IMR-90 (cell line): ENCODE measurements around the gene ZNF492. TPM values are rescaled to one million over a fixed set of nuclear protein-coding genes. Genes with fewer than 3 reads are reported as not detected.

ENCODE experiments used
- ATAC-seq: fragments of 200-7000 bp; cut with Tn5 transposase; 2 replicates; pipeline ENCODE4 v1.9.1; 2020; ENCODE audit warnings: low read depth, mild to moderate bottlenecking, moderate library complexity
- BruUV-seq: library from RNA; stranded (reverse); fragments of 400-500 nt; replicated peaks from 2 replicates; lab custom pipeline; 2021; lab: Mats Ljungman, UMichigan
- CTCF ChIA-PET: fragments of 300-600 bp; formaldehyde crosslinking; extraction: SDS; loops from one replicate; lab custom pipeline; 2021; ENCODE audit warnings: antibody characterized with exemption; lab: Yijun Ruan, JAX
- POLR2A ChIA-PET: fragments of 300-600 bp; sonication (Branson Sonifier 250); formaldehyde crosslinking; loops from one replicate; lab custom pipeline; 2022; ENCODE audit warnings: antibody characterized with exemption; ENCODE audit not compliant: unreplicated experiment; lab: Charles Lee
- DNase-seq: peaks from one replicate; pipeline ENCODE4 v3.0.0; 2013
- H2AFZ ChIP-seq: replicated peaks from 2 replicates; pipeline ENCODE3; 2013; ENCODE audit warnings: low read length, mild to moderate bottlenecking; ENCODE audit not compliant: poor library complexity
- H2AK5ac ChIP-seq: 2 replicates; pipeline ENCODE4 v1.6.1; 2013; ENCODE audit warnings: low read depth, low read length, inconsistent platforms
- H2AK9ac ChIP-seq: replicated peaks from 2 replicates; pipeline ENCODE3; 2013; ENCODE audit warnings: mild to moderate bottlenecking, low read depth, low read length, moderate library complexity; ENCODE audit not compliant: poor library complexity
- H2BK120ac ChIP-seq: 2 replicates; pipeline ENCODE4 v1.6.1; 2013; ENCODE audit warnings: low read depth, low read length, inconsistent platforms
- H2BK15ac ChIP-seq: 3 replicates; pipeline ENCODE4 v1.6.1; 2013; ENCODE audit warnings: low read depth, low read length, inconsistent platforms
- H2BK20ac ChIP-seq: 2 replicates; pipeline ENCODE4 v1.6.1; 2013; ENCODE audit warnings: low read depth, mild to moderate bottlenecking, inconsistent platforms, low read length, moderate library complexity
- H2BK5ac ChIP-seq: 2 replicates; pipeline ENCODE4 v1.6.1; 2013; ENCODE audit warnings: mild to moderate bottlenecking, low read depth, low read length, inconsistent platforms; ENCODE audit not compliant: poor library complexity, severe bottlenecking
- H3K14ac ChIP-seq: replicated peaks from 2 replicates; pipeline ENCODE4 v1.6.1; 2013; ENCODE audit warnings: low read depth, low read length, inconsistent platforms
- H3K18ac ChIP-seq: 2 replicates; pipeline ENCODE4 v1.6.1; 2013; ENCODE audit warnings: low read depth, low read length, control low read depth
- H3K23ac ChIP-seq: 2 replicates; pipeline ENCODE4 v1.6.1; 2013; ENCODE audit warnings: low read depth, low read length, inconsistent platforms
- H3K27ac ChIP-seq: 2 replicates; pipeline ENCODE4 v1.5.1; 2013; ENCODE audit warnings: mild to moderate bottlenecking, control low read depth, low read length; ENCODE audit not compliant: insufficient read depth
- H3K27me3 ChIP-seq: 2 replicates; pipeline ENCODE4 v1.6.1; 2013; ENCODE audit warnings: low read length; ENCODE audit not compliant: control insufficient read depth, insufficient read depth
- H3K36me3 ChIP-seq: 2 replicates; pipeline ENCODE4 v1.6.1; 2013; ENCODE audit warnings: low read length, mixed read lengths; ENCODE audit not compliant: control insufficient read depth, insufficient read depth
- H3K4ac ChIP-seq: 2 replicates; pipeline ENCODE4 v1.6.1; 2013; ENCODE audit warnings: low read depth, low read length, inconsistent platforms
- H3K4me1 ChIP-seq: 2 replicates; pipeline ENCODE4 v1.6.1; 2013; ENCODE audit warnings: low read length, mixed read lengths; ENCODE audit not compliant: control insufficient read depth, insufficient read depth
- H3K4me2 ChIP-seq: 2 replicates; pipeline ENCODE4 v1.6.1; 2013; ENCODE audit warnings: low read depth, mild to moderate bottlenecking, control low read depth, low read length, moderate library complexity
- H3K4me3 ChIP-seq: 2 replicates; pipeline ENCODE4 v1.5.1; 2013; ENCODE audit warnings: low read depth, mild to moderate bottlenecking, control low read depth, low read length, moderate library complexity; ENCODE audit not compliant: insufficient read depth
- H3K56ac ChIP-seq: 2 replicates; pipeline ENCODE4 v1.6.1; 2013; ENCODE audit warnings: low read length, inconsistent platforms; ENCODE audit not compliant: insufficient read depth; ENCODE audit errors: extremely low read depth
- H3K79me1 ChIP-seq, 2 experiments: 2 replicates each; pipeline ENCODE4 v1.6.1; 2013; ENCODE audit warnings: low read length in 2 of 2, inconsistent platforms in 1 of 2, low read depth in 1 of 2
- H3K9ac ChIP-seq: 2 replicates; pipeline ENCODE4 v1.6.1; 2013; ENCODE audit warnings: low read depth, low read length, control low read depth
- H3K9me1 ChIP-seq: 2 replicates; pipeline ENCODE4 v1.6.1; 2013; ENCODE audit warnings: low read length, inconsistent platforms; ENCODE audit not compliant: insufficient read depth
- H3K9me3 ChIP-seq: 2 replicates; pipeline ENCODE4 v1.6.1; 2013; ENCODE audit warnings: low read length; ENCODE audit not compliant: control insufficient read depth, insufficient read depth
- H4K20me1 ChIP-seq: 2 replicates; pipeline ENCODE4 v1.6.1; 2013; ENCODE audit warnings: low read length, inconsistent platforms; ENCODE audit not compliant: insufficient read depth
- H4K5ac ChIP-seq: 2 replicates; pipeline ENCODE4 v1.6.1; 2013; ENCODE audit warnings: mild to moderate bottlenecking, low read depth, low read length, control low read depth
- H4K8ac ChIP-seq, 2 experiments: 2 replicates each; pipeline ENCODE4 v1.6.1; 2013; ENCODE audit warnings: low read depth in 2 of 2, low read length in 2 of 2, control low read depth in 1 of 2, inconsistent platforms in 1 of 2
- H4K91ac ChIP-seq: 2 replicates; pipeline ENCODE4 v1.6.1; 2013; ENCODE audit warnings: low read depth, low read length, inconsistent platforms; ENCODE audit not compliant: insufficient read depth
- BHLHE40 ChIP-seq: fragments of 150-350 bp; IDR thresholded peaks from 2 replicates; pipeline ENCODE4 v1.6.1; 2016; ENCODE audit warnings: mild to moderate bottlenecking, low read depth, low read length
- CEBPB ChIP-seq: IDR thresholded peaks from 2 replicates; pipeline ENCODE4 v1.6.1; 2012; ENCODE audit warnings: low read depth, low read length, improper control_type of control experiment
- CHD1 ChIP-seq: IDR thresholded peaks from 2 replicates; pipeline ENCODE4 v1.6.1; 2012; ENCODE audit warnings: low read depth, low read length, improper control_type of control experiment
- FOS ChIP-seq: fragments of 150-350 bp; IDR thresholded peaks from 2 replicates; pipeline ENCODE4 v1.6.1; 2016; ENCODE audit warnings: low read depth, low read length
- MAFK ChIP-seq: IDR thresholded peaks from 2 replicates; pipeline ENCODE4 v1.6.1; 2012; ENCODE audit warnings: low read depth, low read length, improper control_type of control experiment
- MXI1 ChIP-seq: IDR thresholded peaks from 2 replicates; pipeline ENCODE4 v1.6.1; 2012; ENCODE audit warnings: low read depth, mild to moderate bottlenecking, low read length, moderate library complexity, borderline replicate concordance
- NFE2L2 ChIP-seq: fragments of 150-350 bp; IDR thresholded peaks from 2 replicates; pipeline ENCODE4 v1.6.1; 2016; ENCODE audit warnings: low read depth, mild to moderate bottlenecking, low read length
- POLR2A ChIP-seq: IDR thresholded peaks from 2 replicates; pipeline ENCODE4 v1.6.1; 2012; ENCODE audit warnings: mild to moderate bottlenecking, low read depth, low read length
- RAD21 ChIP-seq: IDR thresholded peaks from 2 replicates; pipeline ENCODE4 v1.6.1; 2012; ENCODE audit warnings: low read length, improper control_type of control experiment
- RCOR1 ChIP-seq: IDR thresholded peaks from 2 replicates; pipeline ENCODE4 v1.6.1; 2012; ENCODE audit warnings: mild to moderate bottlenecking, low read length, improper control_type of control experiment; ENCODE audit not compliant: insufficient replicate concordance
- RFX5 ChIP-seq: IDR thresholded peaks from 2 replicates; pipeline ENCODE4 v1.8.0; 2012; ENCODE audit warnings: low read depth, mild to moderate bottlenecking, low read length, moderate library complexity
- SMC3 ChIP-seq: fragments of 150-350 bp; IDR thresholded peaks from 2 replicates; pipeline ENCODE4 v1.6.1; 2016; ENCODE audit warnings: low read depth, mild to moderate bottlenecking, antibody characterized with exemption, low read length, moderate library complexity
- WGBS, 2 experiments: methylation state at CpG; one replicate each; pipeline versions ENCODE4 v1.1.5 to v1.1.7; 2013; ENCODE audit warnings: missing lambda C conversion rate in 2 of 2; ENCODE audit not compliant: insufficient read length in 1 of 2; ENCODE audit errors: extremely low coverage in 2 of 2; 5-methylcytosine and 5-hydroxymethylcytosine counted together
- dilution Hi-C: fragments of 300-500 bp; cut with HindIII; formaldehyde crosslinking; loops from one replicate; pipeline ENCODE4 v1.14.3; 2018; ENCODE audit warnings: low sequenced_read_pairs; ENCODE audit not compliant: unreplicated experiment
- in situ Hi-C: fragments of 300-500 bp; cut with MboI; formaldehyde crosslinking; loops from 3 replicates; pipeline ENCODE4 v1.14.3; 2019; ENCODE audit warnings: low sequenced_read_pairs, inconsistent platforms, mixed read lengths
- intact Hi-C: fragments of 100-400 bp; cut with micrococcal nuclease; formaldehyde crosslinking; loops from 2 replicates; pipeline ENCODE4 v1.10.0; 2022
- polyA plus RNA-seq, 3 experiments: library from polyadenylated mRNA; depleted of rRNA; stranded (reverse); fragments of >200 nt; gene quantifications; 2 replicates each; pipeline ENCODE4 v1.2.3, GENCODE V29; 2012; ENCODE audit warnings: low replicate concordance in 1 of 3
- total RNA-seq: library from RNA; depleted of rRNA; stranded (reverse); fragments of >200 nt; gene quantifications from 2 replicates; pipeline ENCODE4 v1.2.3, GENCODE V29; 2012
- TF ChIP-seq, protein P1 (sequence below): fragments of 150-350 bp; IDR thresholded peaks from 2 replicates; pipeline ENCODE4 v1.6.1; 2016; ENCODE audit warnings: low read depth, mild to moderate bottlenecking, low read length, moderate library complexity, borderline replicate concordance
- TF ChIP-seq, protein P2 (sequence below): conservative IDR thresholded peaks from 2 replicates; pipeline ENCODE4 v1.5.1; 2012; ENCODE audit warnings: mild to moderate bottlenecking, low read depth, low read length, improper control_type of control experiment
- TF ChIP-seq, protein P3 (sequence below): fragments of 150-350 bp; IDR thresholded peaks from 2 replicates; pipeline ENCODE4 v1.6.1; 2017; ENCODE audit warnings: mild to moderate bottlenecking, antibody characterized with exemption, low read length, low read depth

Gene ZNF492
- total and polyA plus RNA-seq, 2 of the 4 experiments (the other 2 are of a cell fraction): 0.19 to 1.3 TPM

DNA sequence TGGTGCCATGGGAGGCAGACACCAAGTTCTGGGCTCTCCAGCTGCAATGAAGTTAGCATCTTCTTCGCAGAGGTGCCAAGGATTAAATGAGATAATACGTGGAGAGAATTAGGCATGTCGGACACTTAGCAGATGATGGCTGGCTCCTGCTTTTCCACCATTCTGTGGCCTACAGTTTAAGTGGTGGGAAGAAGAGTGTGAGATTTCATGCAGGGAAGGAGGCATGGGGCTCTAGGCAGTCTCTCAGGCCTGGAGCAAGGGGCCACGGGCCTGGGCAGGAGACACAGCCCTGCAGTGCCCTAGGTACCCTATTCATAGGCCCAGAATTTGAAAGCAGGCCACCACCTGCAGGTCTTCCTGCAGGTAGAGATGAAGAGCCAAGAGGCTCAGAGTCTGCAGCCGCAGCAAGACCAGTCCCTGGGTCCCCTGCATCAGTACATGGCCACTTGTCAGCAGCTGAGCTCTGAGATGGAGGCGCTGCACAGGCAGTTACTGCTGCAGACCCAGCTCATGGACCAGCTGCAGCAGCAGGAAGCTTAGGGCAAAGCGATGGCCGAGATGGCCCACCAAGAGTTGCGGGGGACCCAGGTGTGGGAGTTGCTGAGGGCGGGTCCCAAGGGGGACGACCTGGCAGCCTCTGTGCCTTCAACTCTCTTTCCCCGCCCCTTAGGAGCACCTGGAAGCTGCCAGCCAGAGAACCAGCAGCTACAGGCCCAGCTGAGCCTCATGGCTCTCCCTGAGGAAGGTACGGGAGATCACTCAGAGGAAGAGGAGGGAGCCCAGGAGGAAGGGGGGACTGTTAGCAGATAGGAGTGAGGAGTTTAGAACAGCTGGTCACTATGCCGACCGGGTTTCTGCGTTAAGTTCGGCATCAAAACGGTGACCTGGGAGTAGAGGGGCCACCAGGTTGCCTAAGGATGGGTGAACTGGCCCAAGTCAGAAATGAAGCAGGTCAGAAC, 33.2 kb upstream of the ZNF492 start:
- no peak overlapping the region for H3K4me3 ChIP-seq
- H3K9ac ChIP-seq: no peak overlapping the region
- no peaks in the 10 kb centered on the region for H3K79me1 ChIP-seq
- no peaks in the 10 kb centered on the region for H3K27me3 ChIP-seq
- H3K4ac ChIP-seq: no peak overlapping the region
- intact Hi-C loops: no loop called here
- no peak for DNase-seq
- H2AK9ac ChIP-seq: no peak overlapping the region
- no peak overlapping the region for H2BK5ac ChIP-seq
- no peaks in the 10 kb centered on the region for H3K4me1 ChIP-seq
- no peak overlapping the region for H4K5ac ChIP-seq
- 81% methylated on average over 6 of the region's 18 CpGs; no CpG with 5 or more reads in 1 of the 2 experiments for WGBS, 2 experiments
- H2BK120ac ChIP-seq: no peak overlapping the region
- no peaks in the 10 kb centered on the region for H3K9me1 ChIP-seq
- ChIA-PET CTCF (no interaction called here), POLR2A (no interaction called here)
- H4K20me1 ChIP-seq: no peaks in the 10 kb centered on the region
- in situ Hi-C loops: no loop called here
- H3K27ac ChIP-seq: no peak overlapping the region
- H2AFZ ChIP-seq: no peak overlapping the region
- no peak overlapping the region for H4K91ac ChIP-seq
- no peak overlapping the region for H2BK15ac ChIP-seq
- H2BK20ac ChIP-seq: no peak overlapping the region
- no peak overlapping the region for H3K14ac ChIP-seq
- no peak overlapping the region for H3K18ac ChIP-seq
- H3K36me3 ChIP-seq: no peaks in the 10 kb centered on the region
- no peak overlapping the region for H3K56ac ChIP-seq
- dilution Hi-C loops: no loop called here
- peaks cover 59% of the 10 kb centered on the region for H3K9me3 ChIP-seq
- H2AK5ac ChIP-seq: no peak overlapping the region
- no peak overlapping the region for H3K23ac ChIP-seq
- no TSS peak for BruUV-seq
- ATAC-seq: no peak
- no peak overlapping the region for H3K4me2 ChIP-seq
- no peak overlapping the region for H4K8ac ChIP-seq
- TF ChIP-seq MXI1 (no peak), RAD21 (no peak), SMC3 (no peak), FOS (no peak), CHD1 (no peak), RCOR1 (no peak), MAFK (no peak), NFE2L2 (no peak), RFX5 (no peak), CEBPB (no peak), POLR2A (no peak), BHLHE40 (no peak)
- TF ChIP-seq, protein P1, sequence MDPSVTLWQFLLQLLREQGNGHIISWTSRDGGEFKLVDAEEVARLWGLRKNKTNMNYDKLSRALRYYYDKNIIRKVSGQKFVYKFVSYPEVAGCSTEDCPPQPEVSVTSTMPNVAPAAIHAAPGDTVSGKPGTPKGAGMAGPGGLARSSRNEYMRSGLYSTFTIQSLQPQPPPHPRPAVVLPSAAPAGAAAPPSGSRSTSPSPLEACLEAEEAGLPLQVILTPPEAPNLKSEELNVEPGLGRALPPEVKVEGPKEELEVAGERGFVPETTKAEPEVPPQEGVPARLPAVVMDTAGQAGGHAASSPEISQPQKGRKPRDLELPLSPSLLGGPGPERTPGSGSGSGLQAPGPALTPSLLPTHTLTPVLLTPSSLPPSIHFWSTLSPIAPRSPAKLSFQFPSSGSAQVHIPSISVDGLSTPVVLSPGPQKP: no peak
- TF ChIP-seq, protein P2, sequence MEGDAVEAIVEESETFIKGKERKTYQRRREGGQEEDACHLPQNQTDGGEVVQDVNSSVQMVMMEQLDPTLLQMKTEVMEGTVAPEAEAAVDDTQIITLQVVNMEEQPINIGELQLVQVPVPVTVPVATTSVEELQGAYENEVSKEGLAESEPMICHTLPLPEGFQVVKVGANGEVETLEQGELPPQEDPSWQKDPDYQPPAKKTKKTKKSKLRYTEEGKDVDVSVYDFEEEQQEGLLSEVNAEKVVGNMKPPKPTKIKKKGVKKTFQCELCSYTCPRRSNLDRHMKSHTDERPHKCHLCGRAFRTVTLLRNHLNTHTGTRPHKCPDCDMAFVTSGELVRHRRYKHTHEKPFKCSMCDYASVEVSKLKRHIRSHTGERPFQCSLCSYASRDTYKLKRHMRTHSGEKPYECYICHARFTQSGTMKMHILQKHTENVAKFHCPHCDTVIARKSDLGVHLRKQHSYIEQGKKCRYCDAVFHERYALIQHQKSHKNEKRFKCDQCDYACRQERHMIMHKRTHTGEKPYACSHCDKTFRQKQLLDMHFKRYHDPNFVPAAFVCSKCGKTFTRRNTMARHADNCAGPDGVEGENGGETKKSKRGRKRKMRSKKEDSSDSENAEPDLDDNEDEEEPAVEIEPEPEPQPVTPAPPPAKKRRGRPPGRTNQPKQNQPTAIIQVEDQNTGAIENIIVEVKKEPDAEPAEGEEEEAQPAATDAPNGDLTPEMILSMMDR: no peak
- TF ChIP-seq, protein P3, sequence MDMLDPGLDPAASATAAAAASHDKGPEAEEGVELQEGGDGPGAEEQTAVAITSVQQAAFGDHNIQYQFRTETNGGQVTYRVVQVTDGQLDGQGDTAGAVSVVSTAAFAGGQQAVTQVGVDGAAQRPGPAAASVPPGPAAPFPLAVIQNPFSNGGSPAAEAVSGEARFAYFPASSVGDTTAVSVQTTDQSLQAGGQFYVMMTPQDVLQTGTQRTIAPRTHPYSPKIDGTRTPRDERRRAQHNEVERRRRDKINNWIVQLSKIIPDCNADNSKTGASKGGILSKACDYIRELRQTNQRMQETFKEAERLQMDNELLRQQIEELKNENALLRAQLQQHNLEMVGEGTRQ: no peak
